Measurements from ENCODE around the gene PLEKHA8.
"Not testable (repeated sequence)": the region's sequence is repeated elsewhere in the genome, so short reads cannot be mapped to it uniquely, and the experiment has no call there.

Gene PLEKHA8

GRCh38 chr7:30038196-30038980 lies 10.2 kb downstream of the PLEKHA8 start:
- H3K9me3 ChIP-seq (ENCODE audit: control insufficient read depth, low read length): no peaks in the 10 kb centered on the region
- H3K27ac ChIP-seq (ENCODE audit: low read depth, low read length, severe bottlenecking): no peak overlapping the region
- peaks cover 18% of the 10 kb centered on the region for H3K36me3 ChIP-seq (ENCODE audit: control insufficient read depth, insufficient read depth, low read length)
- H3K4me3 ChIP-seq (ENCODE audit: extremely low read depth, insufficient read depth, low read length, poor library complexity, severe bottlenecking): no peak overlapping the region
- peaks cover 11% of the 10 kb centered on the region for H3K4me1 ChIP-seq (ENCODE audit: control insufficient read depth, insufficient read depth, low read length, poor library complexity, severe bottlenecking)
- 100% methylated on average over 1 of the region's 3 CpGs; no CpG with 5 or more reads in 1 of the 2 experiments for WGBS, 2 experiments (ENCODE audit: insufficient coverage in 2 of 2)

- H3K4me1 ChIP-seq (ENCODE audit: control insufficient read depth, insufficient read depth, low read length, poor library complexity, severe bottlenecking): peaks cover 11% of the 10 kb centered on the region
Measured at GRCh38 chr7:30040938-30041337, 12.7 kb downstream of the PLEKHA8 start.

GRCh38 chr7:30041526-30042269 lies 13.5 kb downstream of the PLEKHA8 start:
- Histone ChIP-seq H3K9me3 (ENCODE audit: control insufficient read depth, low read length) (no peaks in the 10 kb centered on the region), H3K27ac (ENCODE audit: low read depth, low read length, severe bottlenecking) (no peak overlapping the region), H3K4me3 (ENCODE audit: extremely low read depth, insufficient read depth, low read length, poor library complexity, severe bottlenecking) (no peak overlapping the region), H3K36me3 (ENCODE audit: control insufficient read depth, insufficient read depth, low read length) (peaks cover 26% of the 10 kb centered on the region), H3K4me1 (ENCODE audit: control insufficient read depth, insufficient read depth, low read length, poor library complexity, severe bottlenecking) (peaks cover 11% of the 10 kb centered on the region)
- WGBS, 2 experiments (ENCODE audit: insufficient coverage in 2 of 2): 86 to 96% methylated on average over 2 to 3 of the region's 4 CpGs

More at GRCh38 chr7:30040938-30041337, 12.7 kb downstream of the PLEKHA8 start:
- Histone ChIP-seq H3K27ac (ENCODE audit: low read depth, low read length, severe bottlenecking) (no peak overlapping the region), H3K9me3 (ENCODE audit: control insufficient read depth, low read length) (no peaks in the 10 kb centered on the region), H3K4me3 (ENCODE audit: extremely low read depth, insufficient read depth, low read length, poor library complexity, severe bottlenecking) (no peak overlapping the region), H3K36me3 (ENCODE audit: control insufficient read depth, insufficient read depth, low read length) (peaks cover 18% of the 10 kb centered on the region)

- 90 to 100% methylated on average over 2 of the region's 3 CpGs for WGBS, 2 experiments (ENCODE audit: insufficient coverage in 2 of 2)
- Histone ChIP-seq H3K27ac (ENCODE audit: low read depth, low read length, severe bottlenecking) (no peak overlapping the region), H3K9me3 (ENCODE audit: control insufficient read depth, low read length) (no peaks in the 10 kb centered on the region), H3K36me3 (ENCODE audit: control insufficient read depth, insufficient read depth, low read length) (peaks cover 61% of the 10 kb centered on the region), H3K4me3 (ENCODE audit: extremely low read depth, insufficient read depth, low read length, poor library complexity, severe bottlenecking) (no peak overlapping the region), H3K4me1 (ENCODE audit: control insufficient read depth, insufficient read depth, low read length, poor library complexity, severe bottlenecking) (no peaks in the 10 kb centered on the region)
Measured at GRCh38 chr7:30046127-30046770, 18.0 kb downstream of the PLEKHA8 start.

GRCh38 chr7:30047124-30047523 lies 18.9 kb downstream of the PLEKHA8 start:
- no peak overlapping the region for H3K4me3 ChIP-seq (ENCODE audit: extremely low read depth, insufficient read depth, low read length, poor library complexity, severe bottlenecking)
- no peaks in the 10 kb centered on the region for H3K9me3 ChIP-seq (ENCODE audit: control insufficient read depth, low read length)
- no peak overlapping the region for H3K27ac ChIP-seq (ENCODE audit: low read depth, low read length, severe bottlenecking)
- WGBS, 2 experiments (ENCODE audit: insufficient coverage in 2 of 2): 100% methylated on average over 1 of the region's 2 CpGs
- H3K36me3 ChIP-seq (ENCODE audit: control insufficient read depth, insufficient read depth, low read length): peaks cover 65% of the 10 kb centered on the region
- H3K4me1 ChIP-seq (ENCODE audit: control insufficient read depth, insufficient read depth, low read length, poor library complexity, severe bottlenecking): no peaks in the 10 kb centered on the region

- no peaks in the 10 kb centered on the region for H3K4me1 ChIP-seq (ENCODE audit: control insufficient read depth, insufficient read depth, low read length, poor library complexity, severe bottlenecking)
- no peak overlapping the region for H3K4me3 ChIP-seq (ENCODE audit: extremely low read depth, insufficient read depth, low read length, poor library complexity, severe bottlenecking)
- no peak overlapping the region for H3K27ac ChIP-seq (ENCODE audit: low read depth, low read length, severe bottlenecking)
- no peaks in the 10 kb centered on the region for H3K9me3 ChIP-seq (ENCODE audit: control insufficient read depth, low read length)
- H3K36me3 ChIP-seq (ENCODE audit: control insufficient read depth, insufficient read depth, low read length): peaks cover 76% of the 10 kb centered on the region
- WGBS, 2 experiments (ENCODE audit: insufficient coverage in 2 of 2): 100% methylated on average over 1 of the region's 2 CpGs; no CpG with 5 or more reads in 1 of the 2 experiments
Measured at GRCh38 chr7:30048582-30048981, 20.4 kb downstream of the PLEKHA8 start.

- 94 to 100% methylated on average over 1 to 3 of the region's 4 CpGs for WGBS, 2 experiments (ENCODE audit: insufficient coverage in 2 of 2)
- no peaks in the 10 kb centered on the region for H3K9me3 ChIP-seq (ENCODE audit: control insufficient read depth, low read length)
- H3K27ac ChIP-seq (ENCODE audit: low read depth, low read length, severe bottlenecking): no peak overlapping the region
- H3K4me1 ChIP-seq (ENCODE audit: control insufficient read depth, insufficient read depth, low read length, poor library complexity, severe bottlenecking): no peaks in the 10 kb centered on the region
- no peak overlapping the region for H3K4me3 ChIP-seq (ENCODE audit: extremely low read depth, insufficient read depth, low read length, poor library complexity, severe bottlenecking)
- H3K36me3 ChIP-seq (ENCODE audit: control insufficient read depth, insufficient read depth, low read length): peaks cover 80% of the 10 kb centered on the region
Measured at GRCh38 chr7:30049173-30049572, 21.0 kb downstream of the PLEKHA8 start.

- WGBS, 2 experiments (ENCODE audit: insufficient coverage in 2 of 2): 100% methylated on average over 1 of the region's 3 CpGs
- no peak overlapping the region for H3K27ac ChIP-seq (ENCODE audit: low read depth, low read length, severe bottlenecking)
- no peak overlapping the region for H3K4me3 ChIP-seq (ENCODE audit: extremely low read depth, insufficient read depth, low read length, poor library complexity, severe bottlenecking)
- peaks cover 76% of the 10 kb centered on the region for H3K36me3 ChIP-seq (ENCODE audit: control insufficient read depth, insufficient read depth, low read length)
- no peaks in the 10 kb centered on the region for H3K4me1 ChIP-seq (ENCODE audit: control insufficient read depth, insufficient read depth, low read length, poor library complexity, severe bottlenecking)
- no peaks in the 10 kb centered on the region for H3K9me3 ChIP-seq (ENCODE audit: control insufficient read depth, low read length)
Measured at GRCh38 chr7:30053068-30053467, 24.9 kb downstream of the PLEKHA8 start.

GRCh38 chr7:30057741-30058140 lies 29.5 kb downstream of the PLEKHA8 start:
- no peaks in the 10 kb centered on the region for H3K4me1 ChIP-seq (ENCODE audit: control insufficient read depth, insufficient read depth, low read length, poor library complexity, severe bottlenecking)
- no peak overlapping the region for H3K27ac ChIP-seq (ENCODE audit: low read depth, low read length, severe bottlenecking)
- peaks cover 68% of the 10 kb centered on the region for H3K36me3 ChIP-seq (ENCODE audit: control insufficient read depth, insufficient read depth, low read length)
- H3K4me3 ChIP-seq (ENCODE audit: extremely low read depth, insufficient read depth, low read length, poor library complexity, severe bottlenecking): no peak overlapping the region
- no peaks in the 10 kb centered on the region for H3K9me3 ChIP-seq (ENCODE audit: control insufficient read depth, low read length)

GRCh38 chr7:30061786-30062185 lies 33.6 kb downstream of the PLEKHA8 start:
- not testable (repeated sequence) for H3K27ac ChIP-seq (ENCODE audit: low read depth, low read length, severe bottlenecking); H3K9me3 ChIP-seq (ENCODE audit: control insufficient read depth, low read length); H3K4me1 ChIP-seq (ENCODE audit: control insufficient read depth, insufficient read depth, low read length, poor library complexity, severe bottlenecking); H3K4me3 ChIP-seq (ENCODE audit: extremely low read depth, insufficient read depth, low read length, poor library complexity, severe bottlenecking)
- H3K36me3 ChIP-seq (ENCODE audit: control insufficient read depth, insufficient read depth, low read length): peaks cover 79% of the 10 kb centered on the region
- WGBS, 2 experiments (ENCODE audit: insufficient coverage in 2 of 2): no CpG with 5 or more reads among the region's 3 CpGs
